Ovary (tissue), 9 donors: ENCODE data around the gene NFATC3. TPM values are rescaled to one million over a fixed set of nuclear protein-coding genes. Genes with fewer than 3 reads are reported as not detected.

Source experiments
- DNase-seq, 5 donors: peaks; one replicate each; pipeline ENCODE4 v3.0.0-alpha.2; 2019 to 2020
- H3K27ac ChIP-seq, 2 donors: fragments of 200-600 bp; one replicate each; pipeline versions ENCODE4 v1.5.1 to v1.8.0; 2019 to 2022
- H3K27me3 ChIP-seq: fragments of 200-600 bp; one replicate; pipeline ENCODE4 v1.8.0; 2022
- H3K36me3 ChIP-seq: fragments of 200-600 bp; sonication (generic); one replicate; pipeline ENCODE4 v1.5.1; 2019
- H3K4me1 ChIP-seq: one replicate; pipeline ENCODE4 v1.8.1; 2013; ENCODE audit warnings: mild to moderate bottlenecking, moderate library complexity; ENCODE audit not compliant: insufficient read depth
- H3K4me3 ChIP-seq: fragments of 200-600 bp; sonication (generic); one replicate; pipeline ENCODE4 v1.5.1; 2017
- H3K9me3 ChIP-seq, 2 donors: fragments of 200-600 bp in 1 of 2; sonication (generic) in 1 of 2; one replicate each; pipeline versions ENCODE4 v1.5.1 to v1.8.1; 2013 to 2019; ENCODE audit warnings: mild to moderate bottlenecking in 1 of 2, moderate library complexity in 1 of 2
- CTCF ChIP-seq, 3 donors: fragments of 450-650 bp in 2 of 3; fragments of 200-600 bp in 1 of 3; IDR thresholded peaks; one replicate each; pipeline versions ENCODE4 v1.5.1 to v1.8.0; 2016 to 2022; ENCODE audit warnings: antibody characterized with exemption in 3 of 3, mild to moderate bottlenecking in 1 of 3
- EP300 ChIP-seq: sonication (generic); formaldehyde crosslinking; IDR thresholded peaks from one replicate; pipeline ENCODE4 v1.6.1; 2017; ENCODE audit warnings: antibody characterized with exemption
- POLR2A ChIP-seq: fragments of 450-650 bp; IDR thresholded peaks from one replicate; pipeline ENCODE4 v1.6.1; 2017; ENCODE audit warnings: antibody characterized with exemption, mild to moderate bottlenecking, moderate library complexity
- WGBS, 3 donors: extraction: QIAGEN DNeasy Blood & Tissue Kit in 1 of 3; methylation state at CpG; one replicate each; pipeline versions ENCODE4 v1.1.5 to v1.1.7; 2013 to 2017; 5-methylcytosine and 5-hydroxymethylcytosine counted together
- intact Hi-C, 4 donors: fragments of 100-400 bp; cut with DNase I; formaldehyde crosslinking; loops; one replicate each; pipeline versions ENCODE4 v1.11.0 to v1.15.1; 2022 to 2023
- polyA plus RNA-seq, 2 donors: library from polyadenylated mRNA; stranded (reverse); fragments of 200-250 nt in 1 of 2; fragments of 350-450 nt in 1 of 2; fragmentation: Illumina TruSeq in 1 of 2; extraction: RNeasy Lipid Tissue Mini Kit (QIAGEN cat#74804) in 1 of 2; gene quantifications; one replicate each; pipeline ENCODE4 v1.2.3, GENCODE V29; 2013 to 2014
- total RNA-seq, 7 donors: library from RNA; depleted of rRNA in 2 of 7; stranded (reverse); fragments of >200 nt in 2 of 7; fragmentation: NEBNext Ultra II Directional in 3 of 7; extraction: Animal tissue kit (Norgen Biotek cat#: 25700) in 3 of 7; gene quantifications; one replicate each; pipeline versions ENCODE4 v1.1.0 to v1.2.4, GENCODE V29; 2016 to 2023
- donor health status: DM: no; HTN: no; CAD: no; lungs with moderate emphysema.
- donor health status: DM: no; HTN: no; CAD: no.
- donor health status: Bipolar disorder and iron deficiency.
- donor health status: DM: yes; HTN: yes; CAD: no.
- donor health status: DM: no; HTN: no; CAD: no.
- donor health status: DM: yes; HTN: yes; CAD: no.

Gene NFATC3
- total and polyA plus RNA-seq, 9 donors: 12.5 to 77.1 (median 43.6) TPM

- intact Hi-C loops: no loop called here
- no peak for DNase-seq
- Histone ChIP-seq H3K27me3 (no peaks in the 10 kb centered on the region), H3K4me1 (no peaks in the 10 kb centered on the region), H3K36me3 (no peaks in the 10 kb centered on the region), H3K9me3 (no peaks in the 10 kb centered on the region), H3K4me3 (no peak overlapping the region), H3K27ac (no peak overlapping the region)
- 0 to 56% (median 4%) methylated on average over 1 of the region's 1 CpG for WGBS, 3 donors
- TF ChIP-seq POLR2A: no peak
- TF ChIP-seq EP300: no peak
- no peak for TF ChIP-seq CTCF (IDR thresholded peaks at IDR 0.05)
Measured at GRCh38 chr16:68270353-68270752, 185.2 kb downstream of the NFATC3 start.

GRCh38 chr16:68272507-68273209, 187.5 kb downstream of the NFATC3 start:
- Histone ChIP-seq H3K4me1 (no peaks in the 10 kb centered on the region), H3K27ac (no peak overlapping the region), H3K36me3 (no peaks in the 10 kb centered on the region), H3K9me3 (no peaks in the 10 kb centered on the region), H3K4me3 (no peak overlapping the region), H3K27me3 (no peaks in the 10 kb centered on the region)
- WGBS, 3 donors: 91 to 95% (median 92%) methylated on average over 4 of the region's 4 CpGs
- TF ChIP-seq CTCF (IDR thresholded peaks at IDR 0.05): no peak
- TF ChIP-seq EP300: no peak
- no peak for TF ChIP-seq POLR2A
- DNase-seq: no peak
- intact Hi-C loops: no loop called here

- Histone ChIP-seq H3K9me3 (no peaks in the 10 kb centered on the region), H3K4me3 (no peak overlapping the region), H3K27me3 (no peaks in the 10 kb centered on the region), H3K27ac (no peak overlapping the region), H3K4me1 (no peaks in the 10 kb centered on the region), H3K36me3 (no peaks in the 10 kb centered on the region)
- no peak for DNase-seq
- WGBS, 3 donors: 93 to 94% (median 93%) methylated on average over 5 of the region's 5 CpGs
- intact Hi-C loops: no loop called here
- TF ChIP-seq CTCF (IDR thresholded peaks at IDR 0.05): no peak
- no peak for TF ChIP-seq POLR2A
- TF ChIP-seq EP300: no peak
Measured at GRCh38 chr16:68273459-68273858, 188.3 kb downstream of the NFATC3 start.

GRCh38 chr16:68273896-68274295, 188.7 kb downstream of the NFATC3 start:
- DNase-seq: no peak
- TF ChIP-seq POLR2A (no peak), EP300 (no peak), CTCF (IDR thresholded peaks at IDR 0.05) (no peak)
- 94 to 96% (median 96%) methylated on average over 8 of the region's 8 CpGs for WGBS, 3 donors
- no peaks in the 10 kb centered on the region for H3K27me3 ChIP-seq
- no peak overlapping the region for H3K27ac ChIP-seq
- no peaks in the 10 kb centered on the region for H3K9me3 ChIP-seq
- H3K36me3 ChIP-seq: no peaks in the 10 kb centered on the region
- no peak overlapping the region for H3K4me3 ChIP-seq
- intact Hi-C loops: no loop called here
- no peaks in the 10 kb centered on the region for H3K4me1 ChIP-seq
